RPMI8226 (cell line): ENCODE data around the gene DEFB132.
"Not testable (repeated sequence)": the region's sequence is repeated elsewhere in the genome, so short reads cannot be mapped to it uniquely, and the experiment has no call there.

Experiments used
- DNase-seq: peaks from one replicate; pipeline ENCODE4 v3.0.0-alpha.2; 2015

Gene DEFB132, protein sequence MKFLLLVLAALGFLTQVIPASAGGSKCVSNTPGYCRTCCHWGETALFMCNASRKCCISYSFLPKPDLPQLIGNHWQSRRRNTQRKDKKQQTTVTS

GRCh38 chr20:257419-257818 is at the start of gene DEFB132:
TSS of gene DEFB132 (plus strand) at chr20:257724. CDS start at chr20:257779, 55 bp downstream.
- DNase-seq, result no peak

DNA sequence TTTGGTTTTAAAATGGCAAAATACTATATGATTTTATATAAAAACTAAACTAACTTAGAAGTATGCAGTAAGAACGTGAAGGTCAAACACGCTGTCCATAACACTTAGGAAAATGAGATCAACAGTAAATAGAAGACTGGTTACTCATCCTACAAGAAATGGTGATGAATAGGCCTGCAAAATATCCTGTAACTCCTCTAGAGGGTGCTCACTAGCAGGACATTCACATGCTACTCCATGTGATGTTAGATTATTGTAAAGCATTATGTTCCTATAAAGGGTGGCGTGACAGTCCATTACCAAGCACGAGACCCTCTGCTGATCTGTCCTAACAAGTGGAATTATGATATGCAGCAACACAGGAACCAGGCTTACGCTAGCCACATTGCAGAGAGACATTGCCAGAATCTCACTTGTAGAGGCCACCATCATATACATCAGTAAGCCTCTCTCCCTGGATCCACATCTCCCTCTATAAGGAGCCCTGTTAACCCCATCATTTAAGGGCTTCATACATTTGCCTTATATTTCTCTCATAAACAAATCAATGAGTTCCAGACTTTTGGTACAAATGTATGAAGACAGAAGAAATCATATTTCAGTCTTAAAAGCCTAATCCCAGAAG is 48.5 kb upstream of the DEFB132 start:
- peak; percentile 53 for DNase-seq

GRCh38 chr20:210809-211502 is 46.6 kb upstream of the DEFB132 start:
- no peak for DNase-seq

GRCh38 chr20:214383-214782 is 43.1 kb upstream of the DEFB132 start:
- no peak for DNase-seq

DNA sequence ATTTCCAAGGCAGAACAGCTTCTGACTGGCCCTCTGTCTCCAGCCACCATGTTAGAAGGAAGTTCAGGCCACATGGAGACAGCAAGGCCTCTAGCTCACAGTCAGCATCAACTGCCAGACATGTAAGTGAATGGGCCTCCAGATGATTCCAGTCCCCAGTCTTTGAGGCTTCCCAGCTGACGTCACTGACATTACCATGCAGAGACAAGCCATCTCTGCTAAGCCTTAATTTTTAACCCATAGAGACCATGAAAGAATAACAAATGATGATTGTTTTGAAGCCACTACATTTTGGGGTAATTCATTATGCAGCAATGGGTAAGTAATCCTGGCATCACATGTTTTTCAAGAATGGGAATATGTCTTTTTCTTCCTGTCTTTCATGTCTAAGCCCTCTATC is 41.7 kb upstream of the DEFB132 start:
- no peak for DNase-seq

DNA sequence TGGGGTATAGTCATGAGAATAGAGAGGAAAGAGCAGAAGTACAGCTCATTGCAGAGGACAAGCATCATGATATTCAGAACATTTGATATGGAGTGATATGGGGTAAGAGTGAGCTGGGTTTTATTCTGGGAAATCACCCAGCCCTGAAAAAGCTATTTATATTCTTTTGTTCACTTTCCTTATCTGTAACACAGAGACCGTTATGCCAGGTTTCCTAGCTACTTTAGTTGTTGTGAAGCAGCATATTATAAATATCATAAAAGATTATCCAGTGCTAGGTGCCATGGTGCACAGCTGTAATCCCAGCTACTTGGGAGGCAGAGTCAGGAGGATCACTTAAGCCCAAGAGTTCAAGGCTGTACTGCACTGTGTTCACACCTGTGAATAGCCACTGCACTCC is 40.3 kb upstream of the DEFB132 start:
- no peak for DNase-seq

GRCh38 chr20:219290-220115 is 38.0 kb upstream of the DEFB132 start:
- peak; percentile 48 for DNase-seq

- no peak for DNase-seq
These were observed 36.2 kb upstream of the DEFB132 start for GRCh38 chr20:221258-221830.

GRCh38 chr20:225879-226278 is 31.6 kb upstream of the DEFB132 start:
- DNase-seq, result not testable (repeated sequence)

- no peak for DNase-seq
These were observed 30.6 kb upstream of the DEFB132 start, which contains the start of gene DEFB129 for GRCh38 chr20:226958-227357. TSS of gene DEFB129 (plus strand) at chr20:227258. CDS start at chr20:227289, 31 bp downstream.

GRCh38 chr20:227439-228105 is 30.0 kb upstream of the DEFB132 start:
- DNase-seq, result no peak

GRCh38 chr20:235891-236290 is 21.6 kb upstream of the DEFB132 start:
- DNase-seq, result no peak

GRCh38 chr20:237489-237888 is 20.0 kb upstream of the DEFB132 start:
- DNase-seq, result no peak

GRCh38 chr20:237929-238328 is 19.6 kb upstream of the DEFB132 start:
- no peak for DNase-seq

GRCh38 chr20:242905-243304 is 14.6 kb upstream of the DEFB132 start:
- DNase-seq, result no peak

- no peak for DNase-seq
These were observed 6.2 kb upstream of the DEFB132 start for GRCh38 chr20:251354-251753.

DNA sequence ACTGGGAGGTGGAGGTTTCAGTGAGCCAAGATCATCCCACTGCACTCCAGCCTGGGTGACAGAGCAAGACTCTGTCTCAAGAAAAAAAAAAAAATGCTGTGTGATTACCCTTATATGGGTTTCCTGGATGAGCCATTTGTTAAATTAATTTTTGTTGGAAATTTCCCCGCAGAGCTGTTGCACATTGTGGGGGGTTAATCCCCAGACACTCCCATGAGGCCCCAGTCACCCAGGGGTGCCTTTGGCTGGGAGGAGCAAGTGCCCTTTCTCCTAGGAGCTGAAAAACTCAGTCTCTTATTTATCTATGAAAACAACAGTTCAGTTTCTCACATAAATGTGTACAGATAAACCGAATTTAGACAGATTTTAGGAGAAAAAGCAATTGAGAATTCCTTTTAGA is 4.7 kb upstream of the DEFB132 start:
- no peak for DNase-seq

DNA sequence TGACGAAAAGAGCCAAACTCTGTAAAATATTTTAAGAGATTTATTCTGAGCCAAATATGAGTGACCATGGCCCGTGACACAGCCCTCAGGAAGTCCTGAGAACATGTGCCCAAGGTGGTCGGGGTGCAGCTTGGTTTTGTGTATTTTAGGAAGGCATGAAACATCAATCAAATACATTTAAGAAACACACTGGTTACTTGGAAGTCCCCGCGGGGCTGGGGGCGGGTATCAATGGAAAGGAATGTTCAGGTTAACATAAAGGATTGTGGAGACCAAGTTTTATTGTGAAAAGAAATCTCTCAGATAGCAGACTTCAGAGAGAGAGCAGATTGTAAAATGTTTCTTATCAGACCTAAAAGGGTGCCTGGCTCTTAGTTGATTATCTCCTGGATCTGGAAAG is 4.1 kb upstream of the DEFB132 start:
- not testable (repeated sequence) for DNase-seq

GRCh38 chr20:258269-258858 is 840 bp downstream of the DEFB132 start:
- DNase-seq, result no peak

GRCh38 chr20:258963-259362 is 1.4 kb downstream of the DEFB132 start:
- DNase-seq, result peak; percentile 85

GRCh38 chr20:259981-260380 is 2.5 kb downstream of the DEFB132 start:
- DNase-seq, result no peak

DNA sequence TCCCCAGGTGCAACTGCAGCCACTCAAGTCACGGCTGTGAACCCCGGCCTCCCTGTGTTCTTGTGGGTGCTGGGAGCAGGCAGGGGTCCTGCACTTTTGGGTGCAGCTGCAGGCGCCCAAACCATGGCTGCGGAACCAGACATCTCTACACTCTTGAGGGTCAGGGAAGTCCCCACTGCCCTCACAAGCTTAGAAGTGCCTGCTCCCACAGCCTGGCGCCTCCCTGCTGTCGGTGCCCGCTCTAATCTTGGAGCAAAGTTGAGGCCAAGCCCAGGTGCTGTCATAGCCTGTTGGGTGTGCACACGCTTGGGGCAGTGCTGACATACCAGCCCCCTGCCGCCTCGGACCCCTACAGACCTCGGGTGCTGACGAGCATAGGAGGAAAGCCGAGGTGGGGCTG is 6.2 kb downstream of the DEFB132 start:
- no peak for DNase-seq
